Breast epithelium (tissue), 3 donors: ENCODE data around the gene ZNF747.

Experiments
- CTCF ChIP-seq, 3 donors: fragments of 450-650 bp; IDR thresholded peaks; one replicate each; pipeline ENCODE4 v1.5.1; 2016 to 2017; ENCODE audit warnings: antibody characterized with exemption in 3 of 3, mild to moderate bottlenecking in 3 of 3, moderate library complexity in 3 of 3
- POLR2A ChIP-seq: fragments of 450-650 bp; IDR thresholded peaks from one replicate; pipeline ENCODE4 v1.6.1; 2016; ENCODE audit warnings: antibody characterized with exemption, mild to moderate bottlenecking, moderate library complexity

DNA sequence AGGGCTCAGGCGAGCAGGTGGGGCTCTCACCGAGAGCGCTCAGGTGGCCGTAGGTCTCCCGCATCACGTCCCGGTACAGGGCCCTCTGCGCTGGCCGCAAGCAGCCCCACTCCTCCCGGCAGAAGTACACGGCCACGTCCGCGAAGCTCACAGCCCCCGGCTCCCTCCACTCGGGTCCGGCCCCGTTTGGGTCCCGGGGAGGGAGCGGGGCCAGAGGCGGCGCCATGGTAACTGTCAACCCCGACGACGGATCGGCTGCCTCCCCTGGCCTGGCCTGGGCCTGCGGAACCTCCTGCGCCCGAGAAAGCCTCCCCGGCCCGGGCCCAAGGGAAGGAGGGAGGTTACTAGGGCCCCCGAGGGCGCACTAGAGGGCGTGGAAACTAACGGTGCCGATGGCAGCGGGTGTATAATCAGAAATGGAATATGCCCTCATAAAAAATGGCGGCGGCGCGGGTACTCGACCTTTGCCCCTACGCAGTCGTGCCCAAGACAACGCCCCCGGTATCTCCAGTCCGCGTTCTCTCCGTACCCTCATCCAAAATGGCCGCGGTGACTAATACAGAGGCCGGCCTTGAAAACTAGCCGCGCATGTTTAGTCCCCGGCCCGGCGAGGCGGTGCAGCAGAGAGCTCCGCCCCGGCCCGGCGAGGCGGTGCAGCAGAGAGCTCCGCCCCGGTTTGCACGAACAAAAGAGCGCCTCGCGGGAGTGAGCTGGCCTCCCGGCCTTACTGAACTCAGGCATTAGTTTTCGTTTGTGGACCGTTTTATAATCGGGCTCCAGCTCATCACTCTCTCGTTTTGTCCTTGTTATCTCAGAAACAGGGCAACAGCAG, 23.5 kb upstream of the ZNF747 start, which contains the start of gene ZNF764:
- TF ChIP-seq CTCF (IDR thresholded peaks at IDR 0.05) (no peak), POLR2A (no peak)
